A549 (cell line): ENCODE data around the gene KRTAP4-8.

Experiments
- CTCF ChIP-seq: fragments of >200 bp; sonication (Bioruptor Twin); formaldehyde crosslinking; IDR thresholded peaks from 3 replicates; pipeline ENCODE4 v1.5.1; 2016
- GATA3 ChIP-seq: IDR thresholded peaks from 2 replicates; pipeline ENCODE4 v1.6.1; 2012; ENCODE audit warnings: borderline replicate concordance
- HDAC2 ChIP-seq: fragments of 200-600 bp; sonication (generic); IDR thresholded peaks from 2 replicates; pipeline ENCODE4 v1.6.1; 2016
- HOXA7 ChIP-seq: fragments of 250-450 bp; sonication (Bioruptor Pico); IDR thresholded peaks from 2 replicates; pipeline ENCODE4 v1.5.0; 2020; ENCODE audit warnings: mild to moderate bottlenecking, moderate library complexity
- HOXB13 ChIP-seq: fragments of 250-450 bp; sonication (Bioruptor Pico); IDR thresholded peaks from 2 replicates; pipeline ENCODE4 v1.5.0; 2020; ENCODE audit warnings: low read depth, mild to moderate bottlenecking, moderate library complexity
- KDM1A ChIP-seq: fragments of 200-600 bp; sonication (generic); IDR thresholded peaks from 2 replicates; pipeline ENCODE4 v1.6.1; 2016; ENCODE audit warnings: low read depth, mild to moderate bottlenecking
- MAX ChIP-seq: IDR thresholded peaks from 2 replicates; pipeline ENCODE4 v1.6.1; 2012
- MAZ ChIP-seq: fragments of 150-350 bp; IDR thresholded peaks from 2 replicates; pipeline ENCODE4 v1.6.1; 2014; ENCODE audit warnings: antibody characterized with exemption, low read depth, low read length, borderline replicate concordance
- POLR2A ChIP-seq: IDR thresholded peaks from 2 replicates; pipeline ENCODE4 v1.6.1; 2012; ENCODE audit warnings: mild to moderate bottlenecking, low read length
- RAD21 ChIP-seq, 2 experiments: fragments of >200 bp in 1 of 2; sonication (Bioruptor Twin) in 1 of 2; formaldehyde crosslinking in 1 of 2; IDR thresholded peaks in 1 of 2; conservative IDR thresholded peaks in 1 of 2; 2 replicates in 1 of 2; 3 replicates in 1 of 2; pipeline ENCODE4 v1.6.1; 2012 to 2018; ENCODE audit warnings: inconsistent platforms in 1 of 2
- RFX5 ChIP-seq: fragments of 450-650 bp; IDR thresholded peaks from 2 replicates; pipeline ENCODE4 v1.7.1; 2014; ENCODE audit warnings: antibody characterized with exemption, mild to moderate bottlenecking, moderate library complexity
- SMC3 ChIP-seq: fragments of >200 bp; sonication (Bioruptor Twin); formaldehyde crosslinking; IDR thresholded peaks from 3 replicates; pipeline ENCODE4 v1.6.1; 2018; ENCODE audit warnings: inconsistent platforms
- TP53 ChIP-seq: fragments of 250-450 bp; sonication (Bioruptor Pico); IDR thresholded peaks from 2 replicates; pipeline ENCODE4 v1.5.0; 2021; ENCODE audit warnings: mild to moderate bottlenecking, moderate library complexity

DNA sequence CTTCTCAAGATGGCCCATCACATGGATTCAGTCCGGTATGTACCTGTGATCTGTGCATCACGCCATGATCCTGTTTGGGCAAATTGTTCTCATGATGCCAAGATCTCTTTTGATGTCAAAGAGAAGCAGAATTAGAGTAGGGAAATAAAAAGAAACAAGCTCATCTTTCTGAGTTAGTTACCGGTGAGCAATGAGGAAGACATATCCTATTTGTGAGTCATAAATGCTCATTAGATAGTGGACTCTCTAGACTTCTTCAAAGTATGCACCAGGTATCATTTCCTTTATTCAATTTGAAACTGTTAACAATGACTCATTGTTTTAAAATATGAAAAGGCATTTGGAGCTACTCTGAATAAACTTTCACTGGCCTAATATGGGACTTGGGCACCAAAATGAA is 34.0 kb upstream of the KRTAP4-8 start:
- no peak for TF ChIP-seq KDM1A
- TF ChIP-seq GATA3 = no peak
- no peak for TF ChIP-seq POLR2A
- no peak for TF ChIP-seq MAX
- TF ChIP-seq RAD21 (conservative IDR thresholded peaks at IDR 0.05 in 1 of 2, IDR thresholded peaks at IDR 0.05 in 1 of 2) = no peak
- no peak for TF ChIP-seq CTCF
- TF ChIP-seq HOXA7 (CRISPR knock-in tag) = no peak
- TF ChIP-seq HDAC2 = no peak
- no peak for TF ChIP-seq TP53 (CRISPR knock-in tag)
- TF ChIP-seq RFX5 = no peak
- no peak for TF ChIP-seq MAZ
- TF ChIP-seq SMC3 = no peak
- no peak for TF ChIP-seq HOXB13
